GM10266 (cell line): ENCODE results near the gene NEURL1.

Experiments used
- DNase-seq: peaks from one replicate; pipeline ENCODE4 v3.0.0; 2012; ENCODE audit errors: extremely low spot score
- TF ChIP-seq, protein P1 (sequence below): IDR thresholded peaks from 2 replicates; pipeline ENCODE4 v1.5.1; 2012; ENCODE audit warnings: mild to moderate bottlenecking, low read depth; ENCODE audit not compliant: control insufficient read depth, insufficient read depth; ENCODE audit errors: missing control alignments

The NEURL1 gene

DNA sequence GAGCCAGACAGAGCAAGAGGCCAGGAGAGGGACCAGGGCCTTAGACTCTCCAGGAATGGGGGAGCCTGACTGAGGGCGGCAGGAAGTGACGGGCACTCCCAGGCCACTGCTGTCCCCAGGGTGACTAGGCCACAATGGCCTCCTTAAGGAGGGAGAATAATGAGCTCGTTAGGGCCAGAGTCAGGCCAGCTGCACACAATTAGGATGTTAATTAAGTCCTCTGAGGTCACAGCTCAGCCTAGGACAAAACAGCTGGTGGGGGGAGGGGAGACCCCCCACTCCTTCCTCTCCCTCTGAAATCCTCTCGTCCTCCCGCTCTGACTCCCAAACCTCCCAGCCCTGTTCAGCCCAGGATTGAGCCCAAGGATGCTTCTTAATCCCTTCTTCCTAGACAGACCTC is 143.0 kb downstream of the NEURL1 start:
- TF ChIP-seq, protein P1, sequence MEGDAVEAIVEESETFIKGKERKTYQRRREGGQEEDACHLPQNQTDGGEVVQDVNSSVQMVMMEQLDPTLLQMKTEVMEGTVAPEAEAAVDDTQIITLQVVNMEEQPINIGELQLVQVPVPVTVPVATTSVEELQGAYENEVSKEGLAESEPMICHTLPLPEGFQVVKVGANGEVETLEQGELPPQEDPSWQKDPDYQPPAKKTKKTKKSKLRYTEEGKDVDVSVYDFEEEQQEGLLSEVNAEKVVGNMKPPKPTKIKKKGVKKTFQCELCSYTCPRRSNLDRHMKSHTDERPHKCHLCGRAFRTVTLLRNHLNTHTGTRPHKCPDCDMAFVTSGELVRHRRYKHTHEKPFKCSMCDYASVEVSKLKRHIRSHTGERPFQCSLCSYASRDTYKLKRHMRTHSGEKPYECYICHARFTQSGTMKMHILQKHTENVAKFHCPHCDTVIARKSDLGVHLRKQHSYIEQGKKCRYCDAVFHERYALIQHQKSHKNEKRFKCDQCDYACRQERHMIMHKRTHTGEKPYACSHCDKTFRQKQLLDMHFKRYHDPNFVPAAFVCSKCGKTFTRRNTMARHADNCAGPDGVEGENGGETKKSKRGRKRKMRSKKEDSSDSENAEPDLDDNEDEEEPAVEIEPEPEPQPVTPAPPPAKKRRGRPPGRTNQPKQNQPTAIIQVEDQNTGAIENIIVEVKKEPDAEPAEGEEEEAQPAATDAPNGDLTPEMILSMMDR = no peak
- DNase-seq = no peak

DNA sequence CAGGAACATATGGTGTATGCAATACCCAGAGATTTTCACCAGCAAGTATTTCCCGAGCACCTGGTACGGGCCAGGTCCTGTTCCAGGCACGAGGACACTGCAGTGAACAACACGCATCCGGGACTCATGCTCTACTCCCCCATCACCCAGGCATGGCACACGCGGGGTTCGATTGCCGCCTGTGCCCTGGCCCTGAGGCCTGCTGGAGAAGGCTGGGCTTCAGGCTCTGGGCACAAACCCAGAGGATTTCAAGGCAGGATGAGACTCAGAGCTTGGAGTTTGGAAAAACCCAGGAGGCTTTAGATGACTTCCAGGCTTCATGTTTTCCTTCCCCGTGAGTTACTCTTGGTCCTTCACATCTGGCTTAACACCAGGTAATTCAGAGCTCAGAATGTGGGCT is 143.5 kb downstream of the NEURL1 start:
- DNase-seq = no peak
- TF ChIP-seq, protein P1 = no peak

DNA sequence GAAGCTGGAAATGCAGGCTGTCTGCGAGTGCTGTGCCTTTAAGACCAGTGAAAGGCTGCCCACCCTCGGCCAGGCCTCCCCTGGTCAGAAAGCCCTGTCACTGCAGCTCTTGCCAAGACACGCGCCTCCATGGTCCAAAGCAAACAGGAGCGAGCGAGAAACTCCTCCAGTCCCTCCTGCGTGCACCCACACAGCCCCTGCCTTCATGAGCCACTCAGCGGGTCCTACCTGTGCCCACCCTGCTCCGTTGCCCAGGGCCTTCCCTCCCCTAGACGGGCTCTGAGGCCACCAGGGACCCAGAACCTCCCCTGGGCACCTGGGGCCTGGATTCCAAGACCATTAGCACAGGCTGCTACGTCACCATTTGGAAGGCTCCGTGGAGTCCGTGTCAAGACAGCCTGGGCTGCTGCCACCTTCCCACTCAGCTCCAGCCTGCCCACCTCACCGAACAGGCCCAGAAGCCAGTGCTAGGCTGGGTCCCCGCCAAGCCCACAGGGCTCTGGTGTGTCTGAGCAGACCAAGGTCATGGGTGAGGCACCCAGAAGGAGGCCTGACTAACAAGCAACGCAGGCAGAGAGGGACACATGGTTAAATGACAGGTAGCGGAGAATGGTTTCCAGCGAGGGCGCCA is 144.5 kb downstream of the NEURL1 start:
- DNase-seq = no peak
- TF ChIP-seq, protein P1 = no peak

DNA sequence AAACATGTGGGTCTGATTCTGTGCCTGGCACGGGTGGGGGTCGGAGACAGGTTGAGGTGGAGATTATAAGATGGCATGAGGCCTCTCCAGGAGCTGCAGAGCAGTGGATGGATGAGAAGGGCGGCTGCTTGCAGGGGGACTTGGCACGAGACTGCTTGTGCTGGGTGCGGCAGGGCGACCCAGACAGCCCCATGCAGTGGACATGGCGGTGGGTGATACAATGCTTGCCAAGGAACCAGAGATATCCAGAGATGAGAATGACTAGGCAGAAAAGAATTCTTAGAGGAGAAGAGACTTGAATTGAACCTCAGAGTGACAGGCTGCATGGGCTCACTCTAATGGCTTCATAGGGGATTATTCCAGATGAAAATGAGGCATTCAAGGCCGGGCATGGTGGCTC is 145.4 kb downstream of the NEURL1 start:
- TF ChIP-seq, protein P1 = no peak

DNA sequence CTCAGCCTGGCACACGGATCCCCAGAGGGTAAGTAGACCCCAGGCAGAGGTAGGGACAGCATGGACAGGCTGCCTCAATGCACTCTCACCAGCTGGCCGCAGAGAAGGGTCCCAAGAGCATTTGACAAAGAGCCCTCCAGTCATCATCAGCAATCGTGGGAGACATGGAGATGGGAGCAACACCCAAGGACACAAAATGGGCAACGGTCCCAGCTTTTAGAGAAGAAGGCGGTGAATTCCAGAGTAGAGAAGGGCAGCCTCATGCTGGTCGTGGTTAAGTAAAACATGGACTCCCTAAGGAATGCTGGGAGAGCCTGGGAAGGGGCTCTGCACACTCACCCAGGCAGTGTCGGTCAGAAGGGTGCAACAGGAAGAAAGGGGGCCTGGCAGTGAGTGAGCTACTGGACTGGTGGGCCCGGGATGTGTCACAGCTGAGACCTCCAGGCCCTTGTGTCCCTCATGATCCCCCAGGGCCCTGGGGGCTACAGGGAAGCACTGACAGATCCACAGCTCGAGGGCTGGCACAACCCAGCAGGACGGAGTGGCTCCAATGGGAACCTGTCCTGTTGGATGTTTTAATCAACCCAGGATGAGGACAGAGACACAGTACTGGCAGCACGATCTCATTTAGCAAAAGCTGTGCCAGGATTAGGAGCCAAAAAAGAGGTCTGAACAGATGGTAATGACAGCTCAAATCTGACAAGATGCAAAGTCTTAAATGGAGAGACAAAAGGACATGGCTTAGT is 147.1 kb downstream of the NEURL1 start:
- no peak for DNase-seq
- TF ChIP-seq, protein P1 = no peak

More for the DNA sequence above, 145.4 kb downstream of the NEURL1 start:
- DNase-seq = no peak

DNA sequence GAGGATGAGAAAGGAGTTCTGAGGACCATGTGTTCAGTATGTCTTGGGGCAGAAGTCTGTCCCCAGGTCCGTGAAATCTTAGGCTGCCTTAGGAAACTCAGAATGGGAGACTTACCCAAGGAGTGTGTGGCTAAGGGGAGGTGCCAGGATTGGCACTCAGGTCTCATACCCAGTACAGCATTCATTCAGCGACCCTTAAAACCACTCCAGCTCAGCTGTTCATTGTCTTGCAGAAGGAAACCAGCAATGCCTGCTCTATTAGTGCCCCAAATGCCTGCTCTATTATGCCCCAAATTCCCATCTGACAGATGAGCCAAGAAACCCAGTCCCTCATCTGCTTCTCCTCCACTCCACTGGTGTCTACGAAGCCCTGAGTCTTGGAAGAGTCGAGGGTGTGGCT is 147.8 kb downstream of the NEURL1 start:
- DNase-seq = no peak
- TF ChIP-seq, protein P1 = no peak
